Measurements from ENCODE around the gene BTN1A1.

DNA sequence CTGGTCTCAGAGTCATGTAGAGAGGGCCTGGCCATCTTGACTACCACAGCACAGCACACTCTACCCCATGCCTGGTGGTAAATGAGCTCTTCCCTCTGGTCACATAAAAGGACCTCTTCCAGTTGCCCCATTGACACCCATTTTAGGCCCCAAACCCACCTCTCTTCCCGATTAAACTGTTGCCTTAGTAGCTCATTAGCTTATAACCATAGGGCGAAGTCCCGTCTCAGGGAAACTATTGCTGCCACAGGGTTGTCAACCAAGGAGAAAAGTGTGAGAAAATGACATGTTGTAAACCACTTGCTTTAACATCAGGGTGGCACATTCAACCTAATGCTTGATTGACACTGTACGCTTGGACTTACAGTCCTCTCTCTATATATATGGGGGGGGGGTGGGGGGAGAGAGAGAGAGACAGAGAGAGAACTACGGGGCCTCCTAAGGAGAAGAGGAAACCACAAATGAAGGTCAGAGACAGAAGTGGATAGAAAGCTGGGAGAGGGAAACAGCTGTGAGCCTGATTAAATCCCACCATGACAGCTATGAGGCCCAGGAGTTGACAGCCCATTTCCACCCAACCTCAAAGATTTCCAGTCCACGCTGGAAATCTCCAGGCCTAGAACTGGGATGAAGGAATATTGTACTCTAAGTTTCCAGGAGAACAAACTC, 14.9 kb upstream of the BTN1A1 start:
- TF ChIP-seq POLR2AphosphoS5 (IDR thresholded peaks at IDR 0.05) (no peak), EP300 (IDR thresholded peaks at IDR 0.05) (no peak)

All from upper lobe of left lung (tissue), 4 donors.